HG02623 (cell line): ENCODE data around the gene NPTX1.

ENCODE experiments used
- ATAC-seq: cut with Tn5 transposase; IDR thresholded peaks from one replicate; pipeline ENCODE4 v1.9.1; 2021; ENCODE audit warnings: moderate library complexity; ENCODE audit not compliant: unreplicated experiment

The NPTX1 gene

GRCh38 chr17:80429356-80430275, 46.8 kb downstream of the NPTX1 start:
- ATAC-seq = no peak

GRCh38 chr17:80428796-80429195, 47.6 kb downstream of the NPTX1 start:
- no peak for ATAC-seq

GRCh38 chr17:80428363-80428762, 48.0 kb downstream of the NPTX1 start:
- no peak for ATAC-seq

- ATAC-seq = no peak
Observed at GRCh38 chr17:80427366-80428282, 48.8 kb downstream of the NPTX1 start.

- no peak for ATAC-seq
Observed at GRCh38 chr17:80426671-80427326, 49.6 kb downstream of the NPTX1 start.

GRCh38 chr17:80425835-80426426, 50.5 kb downstream of the NPTX1 start:
- ATAC-seq = no peak

- no peak for ATAC-seq
Observed at GRCh38 chr17:80424878-80425765, 51.3 kb downstream of the NPTX1 start.

- no peak for ATAC-seq
Observed at GRCh38 chr17:80424261-80424660, 52.1 kb downstream of the NPTX1 start.

- ATAC-seq = no peak
Observed at GRCh38 chr17:80423536-80424225, 52.7 kb downstream of the NPTX1 start.

GRCh38 chr17:80422981-80423380, 53.4 kb downstream of the NPTX1 start:
- no peak for ATAC-seq

- ATAC-seq = no peak
Observed at GRCh38 chr17:80422276-80422675, 54.1 kb downstream of the NPTX1 start.

GRCh38 chr17:80421381-80422090, 54.9 kb downstream of the NPTX1 start:
- ATAC-seq = no peak

- ATAC-seq = no peak
Observed at GRCh38 chr17:80419255-80419654, 57.2 kb downstream of the NPTX1 start.

GRCh38 chr17:80418589-80418988, 57.8 kb downstream of the NPTX1 start:
- no peak for ATAC-seq
